ENCODE data around the gene CPOX. TPM values are rescaled to one million over a fixed set of nuclear protein-coding genes. Genes with fewer than 3 reads are reported as not detected.

The CPOX gene
- total RNA-seq, 1 donor from 2014 or later, result 69.9 TPM

GRCh38 chr3:98596541-98597500 is 3.4 kb upstream of the CPOX start:
- intact Hi-C loops (cut with micrococcal nuclease), result loop anchor here (1.0 to 5.0 kb wide), 2 partner anchors 60 to 215 kb away; no protein-coding TSS in a partner anchor

- intact Hi-C loops (cut with micrococcal nuclease), result loop anchor here (5.0 kb wide), 1 partner anchor 61 kb away; no protein-coding TSS in a partner anchor
These were observed 2.7 kb upstream of the CPOX start for GRCh38 chr3:98596087-98596486.

GRCh38 chr3:98594628-98595324 is 1.4 kb upstream of the CPOX start:
- intact Hi-C loops (cut with micrococcal nuclease), result loop anchor here (5.0 kb wide), 5 partner anchors 63 to 1223 kb away; partner anchors contain the start of genes CMSS1 and CRYBG3

GRCh38 chr3:98592345-98592935 is 971 bp downstream of the CPOX start:
- intact Hi-C loops (cut with micrococcal nuclease), result loop anchor here (2.0 to 5.0 kb wide), 5 partner anchors 250 to 1225 kb away; partner anchors contain the start of genes CMSS1, CRYBG3 and DCBLD2

GRCh38 chr3:98589331-98590036 is 3.9 kb downstream of the CPOX start:
- intact Hi-C loops (cut with micrococcal nuclease), result loop anchor here (5.0 kb wide), 4 partner anchors 247 to 1228 kb away; partner anchors contain the start of genes CMSS1 and CRYBG3

GRCh38 chr3:98588065-98588464 is 5.3 kb downstream of the CPOX start:
- intact Hi-C loops (cut with micrococcal nuclease), result no loop called here

GRCh38 chr3:98587654-98588053 is 5.8 kb downstream of the CPOX start:
- intact Hi-C loops (cut with micrococcal nuclease), result no loop called here

GRCh38 chr3:98584547-98584946 is 8.9 kb downstream of the CPOX start:
- intact Hi-C loops (cut with micrococcal nuclease), result no loop called here

GRCh38 chr3:98583766-98584165 is 9.6 kb downstream of the CPOX start:
- intact Hi-C loops (cut with micrococcal nuclease), result no loop called here

GRCh38 chr3:98582042-98582441 is 11.4 kb downstream of the CPOX start:
- intact Hi-C loops (cut with micrococcal nuclease), result no loop called here

- intact Hi-C loops (cut with micrococcal nuclease), result no loop called here
These were observed 11.9 kb downstream of the CPOX start for GRCh38 chr3:98581474-98581873.

- intact Hi-C loops (cut with micrococcal nuclease), result no loop called here
These were observed 12.7 kb downstream of the CPOX start for GRCh38 chr3:98580401-98581386.

GRCh38 chr3:98577178-98577895 is 16.1 kb downstream of the CPOX start:
- intact Hi-C loops (cut with micrococcal nuclease), result no loop called here

GRCh38 chr3:98574132-98574531 is 19.3 kb downstream of the CPOX start:
- intact Hi-C loops (cut with micrococcal nuclease), result loop anchor here (5.0 kb wide), 3 partner anchors 232 to 387 kb away; no protein-coding TSS in a partner anchor

- intact Hi-C loops (cut with micrococcal nuclease), result loop anchor here (1.0 to 5.0 kb wide), 7 partner anchors 17 to 534 kb away; partner anchors contain the start of genes CLDND1 and CPOX
These were observed 20.2 kb downstream of the CPOX start for GRCh38 chr3:98573181-98573728.

- intact Hi-C loops (cut with micrococcal nuclease), result no loop called here
These were observed 25.0 kb downstream of the CPOX start for GRCh38 chr3:98568402-98568801.

- intact Hi-C loops (cut with micrococcal nuclease), result loop anchor here (1.0 kb wide), 1 partner anchor 11 kb away; no protein-coding TSS in a partner anchor
These were observed 25.6 kb downstream of the CPOX start for GRCh38 chr3:98567666-98568270.

GRCh38 chr3:98565843-98566242 is 27.6 kb downstream of the CPOX start:
- intact Hi-C loops (cut with micrococcal nuclease), result no loop called here
